IMR-90 (cell line): ENCODE data around the gene SUSD6. TPM values are rescaled to one million over a fixed set of nuclear protein-coding genes. Genes with fewer than 3 reads are reported as not detected.

Experiments
- ATAC-seq: fragments of 200-7000 bp; cut with Tn5 transposase; 2 replicates; pipeline ENCODE4 v1.9.1; 2020; ENCODE audit warnings: low read depth, mild to moderate bottlenecking, moderate library complexity
- BruUV-seq: library from RNA; stranded (reverse); fragments of 400-500 nt; replicated peaks from 2 replicates; lab custom pipeline; 2021; lab: Mats Ljungman, UMichigan
- CTCF ChIA-PET: fragments of 300-600 bp; formaldehyde crosslinking; extraction: SDS; loops from one replicate; lab custom pipeline; 2021; ENCODE audit warnings: antibody characterized with exemption; lab: Yijun Ruan, JAX
- POLR2A ChIA-PET: fragments of 300-600 bp; sonication (Branson Sonifier 250); formaldehyde crosslinking; loops from one replicate; lab custom pipeline; 2022; ENCODE audit warnings: antibody characterized with exemption; ENCODE audit not compliant: unreplicated experiment; lab: Charles Lee
- DNase-seq: peaks from one replicate; pipeline ENCODE4 v3.0.0; 2013
- H2AFZ ChIP-seq: replicated peaks from 2 replicates; pipeline ENCODE3; 2013; ENCODE audit warnings: low read length, mild to moderate bottlenecking; ENCODE audit not compliant: poor library complexity
- H2AK5ac ChIP-seq: 2 replicates; pipeline ENCODE4 v1.6.1; 2013; ENCODE audit warnings: low read depth, low read length, inconsistent platforms
- H2AK9ac ChIP-seq: replicated peaks from 2 replicates; pipeline ENCODE3; 2013; ENCODE audit warnings: mild to moderate bottlenecking, low read depth, low read length, moderate library complexity; ENCODE audit not compliant: poor library complexity
- H2BK120ac ChIP-seq: 2 replicates; pipeline ENCODE4 v1.6.1; 2013; ENCODE audit warnings: low read depth, low read length, inconsistent platforms
- H2BK15ac ChIP-seq: 3 replicates; pipeline ENCODE4 v1.6.1; 2013; ENCODE audit warnings: low read depth, low read length, inconsistent platforms
- H2BK20ac ChIP-seq: 2 replicates; pipeline ENCODE4 v1.6.1; 2013; ENCODE audit warnings: low read depth, mild to moderate bottlenecking, inconsistent platforms, low read length, moderate library complexity
- H2BK5ac ChIP-seq: 2 replicates; pipeline ENCODE4 v1.6.1; 2013; ENCODE audit warnings: mild to moderate bottlenecking, low read depth, low read length, inconsistent platforms; ENCODE audit not compliant: poor library complexity, severe bottlenecking
- H3K14ac ChIP-seq: replicated peaks from 2 replicates; pipeline ENCODE4 v1.6.1; 2013; ENCODE audit warnings: low read depth, low read length, inconsistent platforms
- H3K18ac ChIP-seq: 2 replicates; pipeline ENCODE4 v1.6.1; 2013; ENCODE audit warnings: low read depth, low read length, control low read depth
- H3K23ac ChIP-seq: 2 replicates; pipeline ENCODE4 v1.6.1; 2013; ENCODE audit warnings: low read depth, low read length, inconsistent platforms
- H3K27ac ChIP-seq: 2 replicates; pipeline ENCODE4 v1.5.1; 2013; ENCODE audit warnings: mild to moderate bottlenecking, control low read depth, low read length; ENCODE audit not compliant: insufficient read depth
- H3K27me3 ChIP-seq: 2 replicates; pipeline ENCODE4 v1.6.1; 2013; ENCODE audit warnings: low read length; ENCODE audit not compliant: control insufficient read depth, insufficient read depth
- H3K36me3 ChIP-seq: 2 replicates; pipeline ENCODE4 v1.6.1; 2013; ENCODE audit warnings: low read length, mixed read lengths; ENCODE audit not compliant: control insufficient read depth, insufficient read depth
- H3K4ac ChIP-seq: 2 replicates; pipeline ENCODE4 v1.6.1; 2013; ENCODE audit warnings: low read depth, low read length, inconsistent platforms
- H3K4me1 ChIP-seq: 2 replicates; pipeline ENCODE4 v1.6.1; 2013; ENCODE audit warnings: low read length, mixed read lengths; ENCODE audit not compliant: control insufficient read depth, insufficient read depth
- H3K4me2 ChIP-seq: 2 replicates; pipeline ENCODE4 v1.6.1; 2013; ENCODE audit warnings: low read depth, mild to moderate bottlenecking, control low read depth, low read length, moderate library complexity
- H3K4me3 ChIP-seq: 2 replicates; pipeline ENCODE4 v1.5.1; 2013; ENCODE audit warnings: low read depth, mild to moderate bottlenecking, control low read depth, low read length, moderate library complexity; ENCODE audit not compliant: insufficient read depth
- H3K56ac ChIP-seq: 2 replicates; pipeline ENCODE4 v1.6.1; 2013; ENCODE audit warnings: low read length, inconsistent platforms; ENCODE audit not compliant: insufficient read depth; ENCODE audit errors: extremely low read depth
- H3K79me1 ChIP-seq, 2 experiments: 2 replicates each; pipeline ENCODE4 v1.6.1; 2013; ENCODE audit warnings: low read length in 2 of 2, inconsistent platforms in 1 of 2, low read depth in 1 of 2
- H3K9ac ChIP-seq: 2 replicates; pipeline ENCODE4 v1.6.1; 2013; ENCODE audit warnings: low read depth, low read length, control low read depth
- H3K9me1 ChIP-seq: 2 replicates; pipeline ENCODE4 v1.6.1; 2013; ENCODE audit warnings: low read length, inconsistent platforms; ENCODE audit not compliant: insufficient read depth
- H3K9me3 ChIP-seq: 2 replicates; pipeline ENCODE4 v1.6.1; 2013; ENCODE audit warnings: low read length; ENCODE audit not compliant: control insufficient read depth, insufficient read depth
- H4K20me1 ChIP-seq: 2 replicates; pipeline ENCODE4 v1.6.1; 2013; ENCODE audit warnings: low read length, inconsistent platforms; ENCODE audit not compliant: insufficient read depth
- H4K5ac ChIP-seq: 2 replicates; pipeline ENCODE4 v1.6.1; 2013; ENCODE audit warnings: mild to moderate bottlenecking, low read depth, low read length, control low read depth
- H4K8ac ChIP-seq, 2 experiments: 2 replicates each; pipeline ENCODE4 v1.6.1; 2013; ENCODE audit warnings: low read depth in 2 of 2, low read length in 2 of 2, control low read depth in 1 of 2, inconsistent platforms in 1 of 2
- H4K91ac ChIP-seq: 2 replicates; pipeline ENCODE4 v1.6.1; 2013; ENCODE audit warnings: low read depth, low read length, inconsistent platforms; ENCODE audit not compliant: insufficient read depth
- BHLHE40 ChIP-seq: fragments of 150-350 bp; IDR thresholded peaks from 2 replicates; pipeline ENCODE4 v1.6.1; 2016; ENCODE audit warnings: mild to moderate bottlenecking, low read depth, low read length
- CEBPB ChIP-seq: IDR thresholded peaks from 2 replicates; pipeline ENCODE4 v1.6.1; 2012; ENCODE audit warnings: low read depth, low read length, improper control_type of control experiment
- CHD1 ChIP-seq: IDR thresholded peaks from 2 replicates; pipeline ENCODE4 v1.6.1; 2012; ENCODE audit warnings: low read depth, low read length, improper control_type of control experiment
- CTCF ChIP-seq: conservative IDR thresholded peaks from 2 replicates; pipeline ENCODE4 v1.5.1; 2012; ENCODE audit warnings: mild to moderate bottlenecking, low read depth, low read length, improper control_type of control experiment
- ELK1 ChIP-seq: fragments of 150-350 bp; IDR thresholded peaks from 2 replicates; pipeline ENCODE4 v1.6.1; 2016; ENCODE audit warnings: low read depth, mild to moderate bottlenecking, low read length, moderate library complexity, borderline replicate concordance
- FOS ChIP-seq: fragments of 150-350 bp; IDR thresholded peaks from 2 replicates; pipeline ENCODE4 v1.6.1; 2016; ENCODE audit warnings: low read depth, low read length
- MAFK ChIP-seq: IDR thresholded peaks from 2 replicates; pipeline ENCODE4 v1.6.1; 2012; ENCODE audit warnings: low read depth, low read length, improper control_type of control experiment
- MAZ ChIP-seq: IDR thresholded peaks from 2 replicates; pipeline ENCODE4 v1.6.1; 2012; ENCODE audit warnings: low read depth, mild to moderate bottlenecking, low read length, improper control_type of control experiment, moderate library complexity, borderline replicate concordance
- NFE2L2 ChIP-seq: fragments of 150-350 bp; IDR thresholded peaks from 2 replicates; pipeline ENCODE4 v1.6.1; 2016; ENCODE audit warnings: low read depth, mild to moderate bottlenecking, low read length
- POLR2A ChIP-seq: IDR thresholded peaks from 2 replicates; pipeline ENCODE4 v1.6.1; 2012; ENCODE audit warnings: mild to moderate bottlenecking, low read depth, low read length
- RAD21 ChIP-seq: IDR thresholded peaks from 2 replicates; pipeline ENCODE4 v1.6.1; 2012; ENCODE audit warnings: low read length, improper control_type of control experiment
- RFX5 ChIP-seq: IDR thresholded peaks from 2 replicates; pipeline ENCODE4 v1.8.0; 2012; ENCODE audit warnings: low read depth, mild to moderate bottlenecking, low read length, moderate library complexity
- SMC3 ChIP-seq: fragments of 150-350 bp; IDR thresholded peaks from 2 replicates; pipeline ENCODE4 v1.6.1; 2016; ENCODE audit warnings: low read depth, mild to moderate bottlenecking, antibody characterized with exemption, low read length, moderate library complexity
- USF2 ChIP-seq: fragments of 150-350 bp; IDR thresholded peaks from 2 replicates; pipeline ENCODE4 v1.6.1; 2017; ENCODE audit warnings: mild to moderate bottlenecking, antibody characterized with exemption, low read length, low read depth
- WGBS, 2 experiments: methylation state at CpG; one replicate each; pipeline versions ENCODE4 v1.1.5 to v1.1.7; 2013; ENCODE audit warnings: missing lambda C conversion rate in 2 of 2; ENCODE audit not compliant: insufficient read length in 1 of 2; ENCODE audit errors: extremely low coverage in 2 of 2; 5-methylcytosine and 5-hydroxymethylcytosine counted together
- dilution Hi-C: fragments of 300-500 bp; cut with HindIII; formaldehyde crosslinking; loops from one replicate; pipeline ENCODE4 v1.14.3; 2018; ENCODE audit warnings: low sequenced_read_pairs; ENCODE audit not compliant: unreplicated experiment
- in situ Hi-C: fragments of 300-500 bp; cut with MboI; formaldehyde crosslinking; loops from 3 replicates; pipeline ENCODE4 v1.14.3; 2019; ENCODE audit warnings: low sequenced_read_pairs, inconsistent platforms, mixed read lengths
- intact Hi-C: fragments of 100-400 bp; cut with micrococcal nuclease; formaldehyde crosslinking; loops from 2 replicates; pipeline ENCODE4 v1.10.0; 2022
- polyA plus RNA-seq, 3 experiments: library from polyadenylated mRNA; depleted of rRNA; stranded (reverse); fragments of >200 nt; gene quantifications; 2 replicates each; pipeline ENCODE4 v1.2.3, GENCODE V29; 2012; ENCODE audit warnings: low replicate concordance in 1 of 3
- total RNA-seq: library from RNA; depleted of rRNA; stranded (reverse); fragments of >200 nt; gene quantifications from 2 replicates; pipeline ENCODE4 v1.2.3, GENCODE V29; 2012

SUSD6 gene
- total and polyA plus RNA-seq, 2 of the 4 experiments (the other 2 are of a cell fraction) = 2.3 to 10.1 TPM

- Histone ChIP-seq H3K56ac (no peak overlapping the region), H3K27me3 (no peaks in the 10 kb centered on the region), H3K18ac (no peak overlapping the region), H4K91ac (no peak overlapping the region), H4K8ac (no peak overlapping the region), H3K9ac (no peak overlapping the region), H2BK15ac (no peak overlapping the region), H4K5ac (no peak overlapping the region), H3K9me3 (no peaks in the 10 kb centered on the region), H3K23ac (no peak overlapping the region), H3K79me1 (peaks cover 6 to 39% of the 10 kb centered on the region in 2 experiments), H4K20me1 (no peaks in the 10 kb centered on the region), H2BK5ac (no peak overlapping the region), H2AK5ac (no peak overlapping the region), H3K4ac (no peak overlapping the region), H3K27ac (no peak overlapping the region), H3K4me1 (peaks cover 13% of the 10 kb centered on the region), H2BK20ac (no peak overlapping the region), H2AK9ac (no peak overlapping the region), H3K36me3 (peaks cover 37% of the 10 kb centered on the region), H2BK120ac (no peak overlapping the region), H3K4me2 (no peak overlapping the region), H3K14ac (no peak overlapping the region), H2AFZ (no peak overlapping the region), H3K4me3 (no peak overlapping the region), H3K9me1 (peaks cover 13% of the 10 kb centered on the region)
- dilution Hi-C loops (no loop called here), in situ Hi-C loops (no loop called here), intact Hi-C loops (no loop called here)
- BruUV-seq = no TSS peak
- ChIA-PET POLR2A (no interaction called here), CTCF (interaction anchor here (1.4 kb wide), 1 partner anchor 78 kb away, joined by 4 read pairs; no protein-coding TSS in a partner anchor)
- 100% methylated on average over 1 of the region's 12 CpGs; no CpG with 5 or more reads in 1 of the 2 experiments for WGBS, 2 experiments
- ATAC-seq (peak; percentile 57), DNase-seq (no peak)
- no peak for TF ChIP-seq CHD1
- no peak for TF ChIP-seq POLR2A
- TF ChIP-seq BHLHE40 = no peak
- peak; percentile 38 for TF ChIP-seq RAD21
- TF ChIP-seq CEBPB = no peak
- TF ChIP-seq MAZ = no peak
- TF ChIP-seq MAFK = no peak
- TF ChIP-seq SMC3 = peak; percentile 25; the same call in 1 of the 2 replicates
- no peak for TF ChIP-seq FOS
- no peak for TF ChIP-seq RFX5
- no peak for TF ChIP-seq NFE2L2
- TF ChIP-seq ELK1 = no peak
- TF ChIP-seq USF2 = no peak
- TF ChIP-seq CTCF = 0 out of 2 replicates have a peak, but pooled peaks have one; percentile 23
Observed at GRCh38 chr14:69708586-69709560, 97.5 kb downstream of the SUSD6 start.
